B cell (primary cell): ENCODE results near the gene SHISA3. TPM values are rescaled to one million over a fixed set of nuclear protein-coding genes. Genes with fewer than 3 reads are reported as not detected.

Experiments
- ATAC-seq: fragments of 200-7000 bp; cut with Tn5 transposase; one replicate; pipeline ENCODE4 v1.10.0; 2021; ENCODE audit warnings: low read depth, mild to moderate bottlenecking, moderate number of reproducible peaks, moderate library complexity
- CTCF ChIA-PET: fragments of 350-600 bp; sonication (Branson Sonifier 250); formaldehyde crosslinking; loops from one replicate; lab custom pipeline; 2021; ENCODE audit warnings: antibody characterized with exemption, inconsistent platforms; lab: Charles Lee
- POLR2A ChIA-PET: fragments of 350-600 bp; sonication (Branson Sonifier 250); formaldehyde crosslinking; loops from one replicate; lab custom pipeline; 2021; ENCODE audit warnings: antibody characterized with exemption; lab: Charles Lee
- DNase-seq: peaks from one replicate; pipeline ENCODE4 v3.0.0; 2013
- H2AFZ ChIP-seq: 2 replicates; pipeline ENCODE4 v1.6.1; 2012; ENCODE audit warnings: mild to moderate bottlenecking, low read depth, low read length; ENCODE audit not compliant: insufficient read depth, poor library complexity, severe bottlenecking
- H3K27ac ChIP-seq, 2 donors: 1 replicate in 1 of 2; 2 replicates in 1 of 2; pipeline ENCODE4 v1.5.1; 2012 to 2013; ENCODE audit warnings: low read length in 2 of 2, mild to moderate bottlenecking in 2 of 2, moderate library complexity in 1 of 2
- H3K27me3 ChIP-seq, 4 experiments: fragments of 200-600 bp in 1 of 4; sonication (generic) in 1 of 4; replicated peaks in 1 of 4; 1 replicate in 2 of 4; 2 replicates in 2 of 4; pipeline versions ENCODE4 v1.6.1 to v1.7.0; 2013 to 2016; ENCODE audit warnings: low read length in 3 of 4, mild to moderate bottlenecking in 2 of 4, mixed read lengths in 1 of 4, moderate library complexity in 1 of 4; ENCODE audit not compliant: insufficient read depth in 4 of 4, control insufficient read depth in 3 of 4; ENCODE audit errors: control extremely low read depth in 1 of 4
- H3K36me3 ChIP-seq, 2 experiments: replicated peaks in 1 of 2; 1 replicate in 1 of 2; 2 replicates in 1 of 2; pipeline versions ENCODE4 v1.6.1 to v1.7.1; 2013; ENCODE audit warnings: low read length in 1 of 2; ENCODE audit not compliant: insufficient read depth in 2 of 2, control insufficient read depth in 1 of 2; ENCODE audit errors: control extremely low read depth in 1 of 2, extremely low read depth in 1 of 2
- H3K4me1 ChIP-seq, 2 donors: fragments of 200-600 bp in 1 of 2; sonication (generic) in 1 of 2; 1 replicate in 1 of 2; 2 replicates in 1 of 2; pipeline versions ENCODE4 v1.5.1 to v1.6.1; 2013 to 2017; ENCODE audit warnings: low read length in 2 of 2; ENCODE audit not compliant: control insufficient read depth in 2 of 2, insufficient read depth in 2 of 2
- H3K4me2 ChIP-seq: replicated peaks from 2 replicates; pipeline ENCODE3; 2012; ENCODE audit warnings: mild to moderate bottlenecking, low read depth, low read length; ENCODE audit not compliant: poor library complexity, severe bottlenecking
- H3K4me3 ChIP-seq, 5 experiments: fragments of 200-600 bp in 1 of 5; sonication (generic) in 1 of 5; 1 replicate in 3 of 5; 2 replicates in 2 of 5; pipeline versions ENCODE4 v1.5.1 to v1.7.0; 2011 to 2016; ENCODE audit warnings: low read length in 4 of 5, mild to moderate bottlenecking in 4 of 5, low read depth in 2 of 5, control low read depth in 1 of 5, moderate library complexity in 1 of 5; ENCODE audit not compliant: insufficient read depth in 1 of 5; ENCODE audit errors: control extremely low read depth in 1 of 5, extremely low read depth in 1 of 5
- H3K79me2 ChIP-seq: fragments of 200-600 bp; sonication (generic); one replicate; pipeline ENCODE4 v1.6.0; 2016; ENCODE audit warnings: low read length; ENCODE audit not compliant: control insufficient read depth, insufficient read depth
- H3K9ac ChIP-seq: fragments of 200-600 bp; sonication (generic); 2 replicates; pipeline ENCODE4 v1.6.1; 2017; ENCODE audit warnings: mild to moderate bottlenecking, low read length, moderate library complexity
- H3K9me3 ChIP-seq, 3 donors: one replicate each; pipeline versions ENCODE4 v1.6.1 to v1.7.1; 2013; ENCODE audit warnings: low read length in 2 of 3; ENCODE audit not compliant: control insufficient read depth in 2 of 3, insufficient read depth in 1 of 3; ENCODE audit errors: control extremely low read depth in 1 of 3
- H4K20me1 ChIP-seq: 2 replicates; pipeline ENCODE4 v1.6.0; 2012; ENCODE audit warnings: mild to moderate bottlenecking, low read length; ENCODE audit not compliant: insufficient read depth, control insufficient read depth, poor library complexity, severe bottlenecking
- H3K27ac Mint-ChIP-seq: one replicate; pipeline ENCODE4 v1.8.0; 2021; ENCODE audit warnings: mixed read lengths
- H3K27me3 Mint-ChIP-seq: one replicate; pipeline ENCODE4 v1.8.0; 2021; ENCODE audit warnings: mixed read lengths
- H3K4me1 Mint-ChIP-seq: one replicate; pipeline ENCODE4 v1.8.0; 2021; ENCODE audit warnings: mixed read lengths
- H3K4me3 Mint-ChIP-seq: one replicate; pipeline ENCODE4 v1.8.0; 2021; ENCODE audit warnings: mixed read lengths
- H3K9me3 Mint-ChIP-seq: one replicate; pipeline ENCODE4 v1.8.0; 2022; ENCODE audit warnings: mixed read lengths; ENCODE audit not compliant: insufficient read depth
- EZH2 ChIP-seq: IDR thresholded peaks from 2 replicates; pipeline ENCODE4 v1.6.1; 2012; ENCODE audit warnings: borderline replicate concordance, low read depth, mild to moderate bottlenecking, moderate library complexity, low read length; ENCODE audit not compliant: insufficient read depth, poor library complexity, severe bottlenecking
- WGBS: methylation state at CpG from one replicate; pipeline ENCODE4 v1.1.5; 2013; ENCODE audit warnings: missing lambda C conversion rate; ENCODE audit not compliant: insufficient coverage; 5-methylcytosine and 5-hydroxymethylcytosine counted together
- intact Hi-C: fragments of 100-400 bp; cut with micrococcal nuclease; formaldehyde crosslinking; loops from one replicate; pipeline ENCODE4 v1.10.0; 2022
- polyA plus RNA-seq: library from polyadenylated mRNA; depleted of rRNA; stranded (reverse); fragments of >200 nt; gene quantifications from 2 replicates; pipeline ENCODE4 v1.2.3, GENCODE V29; 2012
- total RNA-seq, 2 donors: library from RNA; stranded (reverse); fragments of 120-200 nt in 1 of 2; gene quantifications; 1 replicate in 1 of 2; 2 replicates in 1 of 2; pipeline versions ENCODE4 v1.2.3 to v1.2.4, GENCODE V29; 2013 to 2022
- TF ChIP-seq, protein P1 (sequence below): fragments of 200-600 bp; IDR thresholded peaks from one replicate; pipeline ENCODE4 v1.8.0; 2022; ENCODE audit warnings: antibody characterized with exemption, mild to moderate bottlenecking

The SHISA3 gene
- total and polyA plus RNA-seq, 2 donors (not counting 1 experiment from before 2014, with no cell fraction given): not detected

DNA sequence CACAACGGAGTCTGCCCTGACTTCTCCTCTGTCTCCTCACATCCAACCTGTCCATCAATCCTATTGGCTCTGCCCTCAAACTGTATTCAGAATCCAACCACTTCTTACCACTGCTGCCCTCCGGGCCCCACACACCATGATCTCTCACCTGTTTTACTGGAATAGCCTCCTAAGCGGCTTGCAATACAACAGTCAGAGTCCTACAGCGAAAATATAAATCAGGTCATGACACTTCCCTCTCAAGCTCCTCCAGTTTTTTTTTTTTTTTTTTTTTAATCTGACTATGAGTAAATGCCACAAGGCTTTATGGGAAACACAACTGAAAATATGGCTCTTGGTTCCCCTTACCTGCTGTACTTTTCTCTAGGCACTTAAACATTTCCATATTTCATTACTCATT, 42.8 kb downstream of the SHISA3 start:
- Histone ChIP-seq H3K27me3 (no peaks in the 10 kb centered on the region), H2AFZ (no peak overlapping the region), H3K4me3 (no peak overlapping the region), H3K4me1 (no peaks in the 10 kb centered on the region), H4K20me1 (no peaks in the 10 kb centered on the region), H3K36me3 (peaks cover 1 to 67% of the 10 kb centered on the region in 2 experiments), H3K4me2 (no peak overlapping the region), H3K79me2 (no peaks in the 10 kb centered on the region), H3K9me3 (no peaks in the 10 kb centered on the region), H3K9ac (no peak overlapping the region), H3K27ac (no peak overlapping the region)
- ChIA-PET CTCF (no interaction called here), POLR2A (no interaction called here)
- TF ChIP-seq, protein P1, sequence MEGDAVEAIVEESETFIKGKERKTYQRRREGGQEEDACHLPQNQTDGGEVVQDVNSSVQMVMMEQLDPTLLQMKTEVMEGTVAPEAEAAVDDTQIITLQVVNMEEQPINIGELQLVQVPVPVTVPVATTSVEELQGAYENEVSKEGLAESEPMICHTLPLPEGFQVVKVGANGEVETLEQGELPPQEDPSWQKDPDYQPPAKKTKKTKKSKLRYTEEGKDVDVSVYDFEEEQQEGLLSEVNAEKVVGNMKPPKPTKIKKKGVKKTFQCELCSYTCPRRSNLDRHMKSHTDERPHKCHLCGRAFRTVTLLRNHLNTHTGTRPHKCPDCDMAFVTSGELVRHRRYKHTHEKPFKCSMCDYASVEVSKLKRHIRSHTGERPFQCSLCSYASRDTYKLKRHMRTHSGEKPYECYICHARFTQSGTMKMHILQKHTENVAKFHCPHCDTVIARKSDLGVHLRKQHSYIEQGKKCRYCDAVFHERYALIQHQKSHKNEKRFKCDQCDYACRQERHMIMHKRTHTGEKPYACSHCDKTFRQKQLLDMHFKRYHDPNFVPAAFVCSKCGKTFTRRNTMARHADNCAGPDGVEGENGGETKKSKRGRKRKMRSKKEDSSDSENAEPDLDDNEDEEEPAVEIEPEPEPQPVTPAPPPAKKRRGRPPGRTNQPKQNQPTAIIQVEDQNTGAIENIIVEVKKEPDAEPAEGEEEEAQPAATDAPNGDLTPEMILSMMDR: no peak
- no peak for TF ChIP-seq EZH2
- no peak overlapping the region for H3K27ac Mint-ChIP-seq
- no peaks in the 10 kb centered on the region for H3K27me3 Mint-ChIP-seq
- ATAC-seq (no peak), DNase-seq (no peak)
- no peaks in the 10 kb centered on the region for H3K9me3 Mint-ChIP-seq
- 90% methylated on average over 4 of the region's 4 CpGs for WGBS
- intact Hi-C loops: no loop called here
- H3K4me1 Mint-ChIP-seq: no peaks in the 10 kb centered on the region
- H3K4me3 Mint-ChIP-seq: no peak overlapping the region

DNA sequence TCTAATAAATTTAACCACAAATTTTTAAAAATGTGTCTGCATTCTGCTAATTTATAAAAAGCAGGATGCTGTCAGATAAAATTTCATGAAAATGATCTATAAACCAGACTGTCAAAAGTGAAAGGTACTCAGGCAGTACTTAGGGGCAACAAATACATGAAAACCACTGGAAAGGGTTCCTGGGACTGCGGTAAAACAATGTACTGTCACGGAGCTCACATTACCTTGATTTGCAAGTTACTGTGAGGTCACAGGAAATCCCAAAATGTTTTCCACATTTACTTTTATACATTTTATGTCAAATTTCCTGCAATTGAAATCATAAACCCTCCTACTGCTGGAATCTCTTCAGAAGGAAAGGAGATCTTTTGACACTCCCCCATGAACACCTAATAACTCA, 45.3 kb downstream of the SHISA3 start:
- Histone ChIP-seq H3K27me3 (no peaks in the 10 kb centered on the region), H3K4me1 (no peaks in the 10 kb centered on the region), H3K9ac (no peak overlapping the region), H2AFZ (no peak overlapping the region), H4K20me1 (no peaks in the 10 kb centered on the region), H3K4me2 (no peak overlapping the region), H3K4me3 (no peak overlapping the region), H3K9me3 (no peaks in the 10 kb centered on the region), H3K36me3 (peaks cover 0 to 48% of the 10 kb centered on the region in 2 experiments), H3K79me2 (no peaks in the 10 kb centered on the region), H3K27ac (no peak overlapping the region)
- ChIA-PET CTCF (no interaction called here), POLR2A (no interaction called here)
- WGBS: 85% methylated on average over 2 of the region's 2 CpGs
- ATAC-seq (no peak), DNase-seq (no peak)
- Mint-ChIP-seq H3K27ac (no peak overlapping the region), H3K4me1 (no peaks in the 10 kb centered on the region), H3K27me3 (no peaks in the 10 kb centered on the region), H3K9me3 (no peaks in the 10 kb centered on the region), H3K4me3 (no peak overlapping the region)
- intact Hi-C loops: no loop called here
- TF ChIP-seq, protein P1: no peak
- no peak for TF ChIP-seq EZH2
